ENCODE measurements around the gene COPA.
"Not testable (repeated sequence)": the region's sequence is repeated elsewhere in the genome, so short reads cannot be mapped to it uniquely, and the experiment has no call there.

COPA gene

DNA sequence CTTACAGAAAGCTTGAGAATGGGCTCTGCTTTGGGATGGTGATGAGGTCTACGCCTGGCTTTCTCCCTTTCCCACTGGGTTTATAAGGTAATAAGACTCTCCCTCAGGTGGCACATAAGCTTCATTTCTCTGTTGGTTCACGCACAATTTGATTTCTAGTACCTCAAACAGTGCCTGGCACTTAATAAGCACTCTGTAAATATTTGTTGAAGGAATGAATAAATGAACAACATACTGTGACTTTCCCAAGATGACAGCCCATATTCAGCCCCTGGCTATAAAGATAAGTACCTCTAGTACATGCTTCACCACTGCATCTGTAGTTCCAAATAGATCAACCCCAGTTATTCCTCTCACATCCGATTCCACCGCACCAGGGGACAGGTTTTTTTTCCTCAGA lies 17.8 kb downstream of the COPA start:
- DNase-seq (ENCODE audit: low spot score) = no peak

DNA sequence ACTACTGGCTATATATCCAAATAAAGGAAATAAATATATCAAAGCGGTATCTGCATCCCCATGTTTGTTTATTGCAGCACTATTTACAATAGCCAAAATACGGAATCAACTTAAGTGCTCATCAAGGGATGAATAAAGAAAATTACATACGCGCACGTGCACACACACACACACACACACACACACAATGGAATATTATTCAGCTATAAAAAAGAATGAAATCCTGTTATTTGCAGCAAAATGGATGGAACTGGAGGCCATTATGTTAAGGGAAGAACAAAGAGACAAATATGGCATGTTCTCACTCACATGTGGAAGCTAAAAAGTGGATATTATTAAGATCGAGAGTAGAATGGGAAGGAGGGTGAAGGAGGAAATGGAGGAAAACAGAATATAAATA lies 20.2 kb downstream of the COPA start:
- DNase-seq (ENCODE audit: low spot score) = no peak

DNA sequence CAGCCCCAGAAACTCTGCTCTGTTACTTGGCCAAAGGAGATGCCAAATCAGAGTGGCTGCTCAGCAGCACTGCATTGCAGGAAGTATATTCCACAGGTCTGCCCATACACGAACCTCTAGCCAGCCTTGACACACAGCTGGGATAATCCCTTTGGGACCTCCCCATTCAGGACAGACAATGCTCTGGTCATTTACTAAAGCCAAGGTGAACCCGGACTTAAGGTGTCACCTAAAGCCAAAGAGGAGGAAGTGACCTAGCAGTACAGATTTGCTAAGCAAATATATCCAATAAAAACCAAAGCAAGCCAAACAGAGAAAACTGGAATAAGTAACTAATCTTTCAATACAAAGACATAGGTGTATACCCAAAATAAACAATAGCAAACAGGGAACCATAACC lies 27.7 kb downstream of the COPA start:
- DNase-seq (ENCODE audit: low spot score) = no peak

GRCh38 chr1:160309571-160309970 lies 33.5 kb downstream of the COPA start:
- DNase-seq (ENCODE audit: low spot score) = no peak

DNA sequence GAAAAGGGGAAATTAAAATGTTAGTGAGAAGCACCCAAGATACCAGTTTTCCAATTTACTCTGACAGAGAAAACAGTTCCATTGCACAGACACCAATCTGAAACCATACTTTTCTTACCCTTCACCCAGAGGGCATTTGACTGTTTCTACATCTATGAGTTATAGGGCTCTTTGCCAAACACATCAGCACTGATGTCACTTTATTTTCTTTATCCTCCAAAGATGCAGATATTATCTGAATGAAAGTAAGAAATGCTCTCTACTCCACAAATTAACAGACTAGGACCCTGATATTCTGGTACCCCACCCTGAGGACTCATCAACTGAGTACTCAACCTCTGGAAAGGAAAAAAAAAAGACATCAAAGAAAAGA lies 33.9 kb downstream of the COPA start:
- DNase-seq (ENCODE audit: low spot score) = no peak

GRCh38 chr1:160308451-160309184 lies 34.4 kb downstream of the COPA start:
- no peak for DNase-seq (ENCODE audit: low spot score)

DNA sequence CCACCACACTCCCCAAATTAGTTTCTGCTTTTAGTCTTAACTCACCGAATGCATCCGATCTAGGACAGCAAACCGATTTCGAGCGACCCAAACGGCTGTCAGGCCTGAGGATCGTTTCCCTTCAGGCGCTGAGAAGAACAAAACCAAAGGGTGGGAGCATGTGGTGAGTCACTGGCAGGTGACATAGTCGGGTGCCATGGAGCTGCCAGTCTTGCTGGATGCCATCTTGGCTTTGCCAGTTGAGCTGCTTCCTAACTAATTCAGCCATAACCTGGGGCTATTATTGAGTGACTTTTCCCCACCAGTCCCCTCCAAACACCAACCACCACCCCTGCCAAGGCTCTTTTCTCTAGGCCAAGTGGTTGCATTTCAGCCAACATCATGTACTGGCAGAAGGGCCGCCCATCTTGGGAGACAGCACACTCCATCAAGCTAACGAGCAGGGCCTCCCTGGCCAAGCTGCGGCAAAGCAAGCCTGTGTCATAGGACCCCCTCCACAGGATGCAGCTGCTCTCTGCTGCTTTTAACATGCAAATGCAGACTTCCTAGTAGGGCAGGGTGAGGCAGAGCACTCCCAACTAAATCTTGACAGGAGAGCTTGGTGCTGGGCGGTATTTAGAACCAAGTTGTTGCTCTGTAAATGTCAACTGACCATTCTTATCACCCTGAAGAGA lies 35.8 kb downstream of the COPA start:
- DNase-seq (ENCODE audit: low spot score) = no peak

DNA sequence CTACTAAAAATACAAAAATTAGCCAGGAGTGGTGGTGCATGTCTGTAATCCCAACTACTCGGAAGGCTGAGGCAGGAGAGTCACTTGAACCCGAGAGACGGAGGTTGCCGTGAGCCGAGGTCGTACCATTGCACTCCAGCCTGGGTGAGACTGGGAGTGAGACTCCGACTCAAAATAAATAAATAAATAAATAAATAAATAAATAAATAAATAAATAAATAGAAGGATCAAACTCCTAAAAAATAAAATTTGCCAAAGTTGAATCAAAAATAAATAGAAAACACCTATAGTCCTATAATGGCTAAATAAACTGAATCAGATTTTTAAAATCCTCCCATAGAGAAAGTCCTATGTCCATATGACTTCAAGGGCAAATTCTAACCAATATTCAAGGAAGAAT lies 42.9 kb downstream of the COPA start:
- DNase-seq (ENCODE audit: low spot score) = no peak

DNA sequence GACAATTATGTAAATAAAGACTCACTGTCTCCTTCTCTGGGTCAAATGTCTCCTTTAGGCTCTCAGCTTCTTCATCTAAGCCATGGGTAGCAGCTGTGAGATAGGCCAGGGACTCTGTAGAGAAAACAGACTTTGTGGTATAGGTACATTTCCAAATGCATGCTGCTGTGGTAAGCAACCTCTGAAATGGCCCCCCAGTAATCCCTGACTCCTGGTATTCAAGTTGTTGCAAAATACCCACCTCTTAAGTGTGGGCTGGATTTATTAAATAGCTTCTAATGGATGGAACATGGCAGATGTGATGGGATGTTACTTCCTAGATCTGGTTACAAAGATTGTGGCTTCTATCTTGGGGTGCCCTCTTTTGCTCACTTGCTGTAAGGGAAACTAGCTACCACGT lies 47.0 kb downstream of the COPA start:
- no peak for DNase-seq (ENCODE audit: low spot score)

DNA sequence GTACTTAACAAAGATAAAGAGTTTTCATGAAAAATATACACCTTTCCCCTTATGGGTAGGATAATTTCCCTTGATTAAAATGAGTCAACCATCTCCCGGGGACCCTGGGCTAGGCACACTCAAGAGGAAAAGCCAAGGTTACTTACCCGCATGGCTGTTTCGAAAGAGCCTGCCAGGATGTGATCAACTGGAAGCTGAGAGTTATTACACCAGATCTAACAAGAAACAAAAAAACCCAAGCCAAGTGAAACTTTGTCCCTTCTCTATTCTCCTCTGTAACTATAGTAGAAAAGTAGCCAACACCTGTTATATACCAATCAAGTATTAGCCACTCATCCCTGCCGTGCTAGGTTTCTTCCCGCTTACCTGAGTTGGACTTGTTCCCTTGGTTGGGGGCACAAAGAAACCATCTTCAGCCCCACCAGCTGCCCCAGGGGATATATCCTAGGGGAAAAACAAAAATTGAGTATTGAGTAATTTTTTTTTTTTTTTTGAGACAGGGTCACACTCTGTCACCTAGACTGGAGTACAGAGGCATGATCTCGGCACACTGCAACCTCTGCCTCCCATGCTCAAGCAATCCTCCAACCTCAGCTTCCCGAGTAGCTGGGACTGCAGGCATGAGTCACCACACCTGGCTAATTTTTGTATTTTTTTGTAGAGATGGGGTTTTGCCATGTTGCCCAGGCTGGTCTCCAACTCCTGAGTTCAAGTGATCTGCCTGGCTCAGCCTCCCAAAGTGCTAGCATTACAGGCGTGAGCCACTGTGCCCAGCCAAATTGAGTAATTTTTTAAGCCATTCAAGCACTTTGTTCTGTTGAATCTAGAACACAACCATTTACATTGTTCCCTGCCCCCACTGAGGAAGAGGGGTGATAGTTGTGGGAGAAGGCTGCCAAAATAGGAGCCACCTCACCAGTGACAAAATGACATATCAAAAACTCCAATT lies 49.8 kb downstream of the COPA start:
- no peak for DNase-seq (ENCODE audit: low spot score)

GRCh38 chr1:160291248-160292220 lies 51.5 kb downstream of the COPA start:
- DNase-seq (ENCODE audit: low spot score) = peak; percentile 92

- not testable (repeated sequence) for DNase-seq (ENCODE audit: low spot score)
These were observed 55.3 kb downstream of the COPA start for GRCh38 chr1:160287769-160288168.

GRCh38 chr1:160285506-160285905 lies 57.5 kb downstream of the COPA start:
- DNase-seq (ENCODE audit: low spot score) = no peak

GRCh38 chr1:160284782-160285344 lies 58.2 kb downstream of the COPA start, which contains the start of gene PEX19:
Gene PEX19 (minus strand): TSS chr1:160285133. CDS start chr1:160285124, 9 bp downstream.
- peak; percentile 94 for DNase-seq (ENCODE audit: low spot score)

GRCh38 chr1:160284220-160284781 lies 58.7 kb downstream of the COPA start:
- DNase-seq (ENCODE audit: low spot score) = peak; percentile 34

- no peak for DNase-seq (ENCODE audit: low spot score)
These were observed 60.2 kb downstream of the COPA start for GRCh38 chr1:160282807-160283206.

DNA sequence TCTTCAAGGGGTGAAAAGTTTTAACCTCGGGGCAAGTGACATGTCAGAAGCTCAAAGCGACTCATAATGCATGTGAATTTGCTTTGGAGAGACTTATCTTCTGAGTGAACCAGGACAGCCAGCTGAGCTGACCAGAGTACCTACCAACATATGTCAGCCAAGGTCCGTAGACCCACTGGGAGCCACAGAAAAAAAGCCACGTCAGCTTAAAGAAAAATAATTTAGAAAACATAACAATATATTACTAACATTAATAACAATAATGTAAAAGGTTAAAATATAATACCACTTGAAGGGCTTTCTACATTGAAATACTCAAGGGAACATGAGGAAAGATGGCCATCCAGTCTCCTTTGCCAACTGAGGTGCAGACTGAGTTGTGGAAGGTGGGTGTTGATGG lies 65.1 kb downstream of the COPA start:
- DNase-seq (ENCODE audit: low spot score) = no peak

DNA sequence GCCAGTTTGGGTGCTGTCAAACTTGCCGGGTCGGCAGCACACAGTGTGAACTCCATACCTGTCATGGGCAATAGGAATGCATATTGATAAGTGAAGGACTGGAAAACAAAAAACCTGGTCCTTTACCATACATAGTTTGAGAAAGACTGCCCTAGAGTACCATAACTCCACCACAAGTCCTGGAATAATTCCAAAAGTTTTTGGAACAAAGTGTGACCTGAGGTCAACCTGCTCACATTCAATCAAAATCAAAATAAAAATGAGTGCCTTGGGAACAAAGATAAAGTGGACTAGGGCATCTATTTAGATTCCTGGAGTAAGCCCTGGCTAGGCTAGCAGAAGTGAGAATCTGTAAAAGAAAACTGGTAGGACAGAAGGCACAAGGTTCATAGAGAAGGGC lies 65.7 kb downstream of the COPA start:
- no peak for DNase-seq (ENCODE audit: low spot score)

GRCh38 chr1:160271025-160271424 lies 72.0 kb downstream of the COPA start:
- no peak for DNase-seq (ENCODE audit: low spot score)

DNA sequence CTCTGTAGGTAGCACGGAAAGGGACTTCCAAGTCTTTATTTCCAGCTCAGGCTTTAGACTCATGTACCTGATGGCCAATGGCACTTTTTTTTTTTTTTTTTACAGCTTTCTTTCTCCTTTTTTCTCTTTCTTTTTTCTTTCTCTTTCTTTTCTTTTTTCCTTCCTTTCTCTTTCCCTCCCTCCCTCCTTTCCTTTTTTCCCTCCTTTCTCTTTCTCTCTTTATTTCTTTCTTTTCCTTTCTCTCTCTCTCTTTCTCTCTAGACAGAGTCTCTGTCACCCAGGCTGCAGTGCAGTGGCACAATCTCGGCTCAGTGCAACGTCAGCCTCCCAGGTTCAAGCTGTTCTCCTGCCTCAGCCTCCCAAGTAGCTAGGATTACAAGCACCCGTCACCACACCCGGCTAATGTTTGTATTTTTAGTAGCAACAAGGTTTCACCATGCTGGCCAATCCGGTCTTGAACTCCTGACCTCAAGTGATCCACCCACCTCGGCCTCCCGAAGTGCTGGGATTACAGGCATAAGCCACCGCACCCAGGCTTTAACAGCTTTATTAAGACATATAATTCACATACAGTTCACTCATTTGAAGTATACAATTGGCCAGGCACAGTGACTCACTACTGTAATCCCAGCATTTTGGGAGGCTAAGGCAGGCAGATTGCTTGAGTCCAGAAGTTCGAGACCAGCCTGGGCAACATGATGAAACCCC lies 75.6 kb downstream of the COPA start:
- no peak for DNase-seq (ENCODE audit: low spot score)

All from cerebellar cortex (tissue), 1 donor.